HG02759 (cell line): ENCODE data around the gene ATP8A1.
"Not testable (repeated sequence)": the region's sequence is repeated elsewhere in the genome, so short reads cannot be mapped to it uniquely, and the experiment has no call there.

ENCODE experiments used
- ATAC-seq: cut with Tn5 transposase; IDR thresholded peaks from one replicate; pipeline ENCODE4 v1.9.1; 2021; ENCODE audit warnings: mild to moderate bottlenecking, moderate library complexity; ENCODE audit not compliant: unreplicated experiment

The ATP8A1 gene

GRCh38 chr4:42513748-42514492 lies 143.0 kb downstream of the ATP8A1 start:
- no peak for ATAC-seq

- no peak for ATAC-seq
Observed at GRCh38 chr4:42512226-42512625, 144.7 kb downstream of the ATP8A1 start.

DNA sequence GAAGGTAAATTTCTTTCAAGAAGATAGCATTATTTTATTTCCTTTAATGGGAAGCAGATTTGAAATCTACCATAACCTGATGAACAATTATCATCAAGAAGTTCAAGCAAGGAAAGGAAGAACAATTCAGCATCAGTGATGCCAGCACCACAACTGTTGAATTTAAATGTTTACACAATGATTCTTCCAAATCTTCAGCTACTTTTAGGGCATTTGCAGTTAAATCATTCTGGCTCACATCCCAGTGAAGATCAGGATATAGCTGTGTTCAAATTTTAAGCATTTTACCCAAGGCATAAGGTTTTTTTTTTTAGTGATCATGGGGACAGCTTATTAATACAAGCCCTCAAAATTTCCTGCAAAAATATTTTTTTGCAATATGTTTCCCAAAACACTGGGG lies 146.7 kb downstream of the ATP8A1 start:
- no peak for ATAC-seq

DNA sequence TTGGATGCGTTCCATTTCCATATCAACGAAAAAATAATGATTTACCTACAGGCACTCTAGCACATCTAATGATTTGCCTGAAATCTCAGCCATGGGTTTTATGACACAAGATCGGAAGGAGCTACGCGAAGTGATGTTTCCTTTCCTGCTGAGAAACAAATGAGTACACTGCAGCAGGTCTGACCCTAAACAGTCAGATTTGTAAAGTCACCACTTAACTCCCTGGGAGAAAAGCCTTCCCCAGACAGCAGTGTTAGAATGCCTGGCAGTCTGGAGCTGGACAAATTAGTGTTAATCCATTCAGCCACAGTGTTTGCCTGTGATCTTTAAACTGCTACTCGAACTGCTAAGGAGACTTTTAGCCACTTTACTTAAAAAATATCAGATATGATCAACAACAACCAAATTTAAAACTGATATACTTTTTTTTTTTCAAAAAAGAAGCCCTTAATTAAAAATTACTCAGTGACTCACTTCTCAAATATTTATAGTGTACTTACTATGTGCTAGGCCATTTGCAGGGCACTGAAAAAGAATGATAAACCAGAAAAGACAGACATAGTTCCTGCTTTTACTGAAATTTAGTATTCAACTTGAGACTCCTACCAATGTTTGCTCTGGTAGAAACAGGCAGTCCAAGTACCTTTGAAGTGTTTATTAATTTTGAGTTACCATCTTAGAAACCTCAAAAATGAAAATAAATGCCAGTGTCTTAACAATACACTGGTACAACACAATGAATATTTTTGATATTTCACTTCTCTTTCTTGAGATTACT lies 155.1 kb downstream of the ATP8A1 start:
- no peak for ATAC-seq

GRCh38 chr4:42498040-42498439 lies 158.9 kb downstream of the ATP8A1 start:
- no peak for ATAC-seq

DNA sequence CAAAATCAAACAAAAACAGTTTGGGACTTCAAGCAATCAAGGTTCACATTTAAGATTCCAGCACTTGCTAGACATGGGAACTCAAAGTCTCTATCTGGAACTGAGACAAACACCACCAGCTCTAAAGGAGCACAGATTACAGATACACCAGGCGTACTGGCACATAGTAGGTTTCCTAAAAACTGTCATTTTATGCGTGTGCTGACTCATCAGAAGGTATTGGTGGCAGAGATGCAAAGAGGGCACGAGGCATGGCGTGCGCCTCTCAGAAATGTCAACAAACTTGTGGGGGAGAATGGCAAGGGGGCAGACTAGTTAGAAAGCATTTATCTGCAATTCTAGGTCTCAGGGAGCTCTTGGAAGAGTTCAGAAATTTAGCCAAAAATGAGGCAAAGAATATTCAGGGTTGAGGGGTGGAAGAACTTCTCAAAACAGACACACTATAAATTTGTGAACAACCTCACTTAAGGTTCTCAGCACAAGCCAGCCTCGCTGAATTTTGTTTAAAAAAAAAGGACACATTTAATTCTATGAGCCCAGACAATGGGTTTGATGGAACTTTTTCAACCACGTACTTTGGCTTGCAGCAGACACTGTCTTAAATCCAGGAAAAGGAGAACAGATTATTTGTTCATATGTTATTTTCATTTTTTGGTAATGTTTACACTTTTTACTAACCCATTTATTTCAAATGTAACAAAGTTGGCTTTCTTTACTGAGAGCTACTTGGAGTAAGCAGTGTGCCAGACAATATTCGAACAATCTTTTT lies 159.6 kb downstream of the ATP8A1 start:
- ATAC-seq: no peak

- ATAC-seq: no peak
Observed at GRCh38 chr4:42492962-42493361, 163.9 kb downstream of the ATP8A1 start.

- no peak for ATAC-seq
Observed at GRCh38 chr4:42490015-42490414, 166.9 kb downstream of the ATP8A1 start.

GRCh38 chr4:42489095-42489494 lies 167.8 kb downstream of the ATP8A1 start:
- peak; percentile 75 for ATAC-seq

DNA sequence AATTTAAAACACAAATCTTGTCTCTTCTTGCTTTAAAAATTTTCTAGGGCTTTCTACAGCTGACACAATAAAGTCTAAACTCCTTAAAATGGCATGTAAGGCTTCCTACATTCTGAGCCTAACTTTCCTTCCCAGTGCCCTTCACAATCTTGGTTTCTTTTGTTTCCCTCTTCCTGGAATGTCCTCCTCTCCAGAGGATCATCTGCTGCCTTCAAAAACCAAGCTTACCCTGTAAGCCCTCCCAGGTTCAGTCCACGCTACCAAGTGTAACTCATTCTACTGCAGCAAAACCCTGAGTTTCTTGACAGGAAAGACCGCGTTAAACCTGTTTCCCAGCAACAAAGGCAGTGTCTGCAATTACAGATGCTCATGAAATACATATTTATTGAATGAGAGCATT lies 168.4 kb downstream of the ATP8A1 start:
- ATAC-seq: no peak

DNA sequence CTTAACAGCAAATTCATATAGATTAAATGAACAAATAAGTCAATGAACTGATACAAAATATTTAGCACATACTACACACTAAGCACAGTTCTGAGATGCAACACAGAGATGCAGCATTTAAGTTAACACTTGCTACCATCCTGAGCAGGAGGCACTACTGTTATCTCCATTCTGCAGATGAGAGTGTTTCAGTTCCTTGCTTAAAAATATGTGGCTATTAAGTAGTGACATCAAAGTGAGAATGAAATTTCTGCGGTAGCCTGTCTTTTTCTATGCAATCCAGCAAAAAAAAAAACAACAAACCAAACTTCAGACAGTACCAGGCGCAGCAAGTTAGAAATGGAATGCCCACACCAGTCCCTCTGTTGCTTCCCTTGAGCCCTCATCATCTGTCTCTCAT lies 168.8 kb downstream of the ATP8A1 start:
- peak; percentile 75 for ATAC-seq

- ATAC-seq: no peak
Observed at GRCh38 chr4:42487230-42487629, 169.7 kb downstream of the ATP8A1 start.

DNA sequence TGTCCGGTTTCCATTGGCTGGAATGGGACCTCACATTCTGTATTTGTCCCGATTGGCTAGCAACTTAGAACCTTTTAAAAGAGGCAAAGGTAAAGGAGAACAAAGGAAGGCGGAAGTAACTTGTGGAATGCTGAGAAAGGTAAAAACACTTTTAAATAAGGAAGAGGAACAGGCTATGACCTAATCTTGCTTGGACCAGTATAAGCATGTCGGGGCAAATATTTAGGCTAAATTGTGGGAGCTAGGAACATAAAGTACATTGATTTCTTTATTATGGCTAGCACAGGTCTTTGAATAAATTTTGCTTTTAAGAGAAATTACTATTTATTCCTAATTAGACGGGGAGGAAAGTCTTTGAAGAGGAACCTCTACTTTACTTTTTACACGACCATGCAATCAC lies 170.7 kb downstream of the ATP8A1 start:
- ATAC-seq: not testable (repeated sequence)

- no peak for ATAC-seq
Observed at GRCh38 chr4:42484630-42485029, 172.3 kb downstream of the ATP8A1 start.

- no peak for ATAC-seq
Observed at GRCh38 chr4:42483426-42484379, 173.2 kb downstream of the ATP8A1 start.

DNA sequence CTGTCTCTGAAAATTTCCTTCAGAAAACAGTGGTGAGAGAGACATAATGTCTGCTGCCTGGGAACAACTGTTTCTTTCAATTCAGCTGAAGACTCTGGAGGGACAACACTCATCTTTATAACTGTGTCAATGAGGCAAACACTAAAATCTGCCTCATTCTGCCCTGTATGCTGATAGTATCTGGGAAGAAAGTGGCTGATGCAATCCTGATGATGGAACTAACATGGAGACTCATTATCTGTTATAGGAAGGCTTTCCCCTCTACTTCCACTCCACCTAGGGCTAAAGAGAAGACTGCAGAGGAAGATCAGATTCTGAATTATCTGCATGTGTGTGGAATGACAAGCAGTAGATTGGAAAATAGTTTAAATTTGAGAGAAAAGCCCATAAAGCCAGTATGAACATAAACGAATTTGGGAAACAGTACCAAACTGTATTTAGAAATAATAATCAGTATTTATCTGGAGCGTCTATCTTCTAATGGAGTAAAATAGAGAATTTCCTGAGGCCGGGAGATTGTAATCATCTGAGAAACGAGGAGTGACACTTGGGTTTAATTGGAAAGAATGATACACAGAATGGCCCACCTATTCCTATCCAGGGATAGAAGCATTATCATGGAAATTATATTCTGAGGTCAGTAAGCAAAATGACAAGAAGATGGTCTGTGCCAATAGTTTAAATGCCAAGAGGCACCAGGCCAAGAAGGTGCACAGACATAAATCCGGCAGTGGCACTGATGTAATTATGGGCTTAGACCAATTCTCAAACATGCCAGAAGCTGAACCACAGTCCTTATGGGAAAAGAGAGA lies 174.2 kb downstream of the ATP8A1 start:
- no peak for ATAC-seq

GRCh38 chr4:42480717-42481116 lies 176.2 kb downstream of the ATP8A1 start:
- no peak for ATAC-seq

GRCh38 chr4:42480281-42480680 lies 176.6 kb downstream of the ATP8A1 start:
- ATAC-seq: no peak

- ATAC-seq: no peak
Observed at GRCh38 chr4:42478946-42479345, 178.0 kb downstream of the ATP8A1 start.

GRCh38 chr4:42478509-42478908 lies 178.4 kb downstream of the ATP8A1 start:
- ATAC-seq: peak; percentile 68
